A204.1 (cell line): ENCODE measurements around the gene OR5B12.
"Not testable (repeated sequence)": the region's sequence is repeated elsewhere in the genome, so short reads cannot be mapped to it uniquely, and the experiment has no call there.

ENCODE experiments used
- FAIRE-seq: peaks from 2 replicates; lab custom pipeline; 2012; peaks lifted over from hg19 to GRCh38; lab: Jason Lieb, UNC

The OR5B12 gene

DNA sequence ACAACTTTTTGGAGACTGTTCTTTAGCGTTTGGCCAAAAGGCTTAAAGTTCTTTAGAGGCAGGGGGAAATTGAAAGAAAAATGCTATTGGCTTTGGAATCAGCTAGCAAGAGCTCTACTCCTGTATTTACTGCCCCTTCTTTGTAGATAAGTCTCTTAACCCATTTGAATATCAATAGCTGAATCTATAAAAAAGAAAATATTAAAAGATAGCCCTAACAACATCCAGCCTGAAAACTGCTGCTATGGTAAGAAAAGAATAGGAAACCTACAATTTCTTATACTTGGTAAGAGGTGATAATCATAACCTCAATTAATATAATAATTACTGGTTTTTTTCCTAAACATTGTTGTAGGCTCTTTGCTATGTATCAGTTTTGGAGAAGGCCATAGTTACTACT, at the start of gene OR5B12:
Gene OR5B12 (minus strand): TSS at position 101 of the 400 bp plus-strand sequence. CDS start 2,085 bp downstream, outside the sequence.
- no peak for FAIRE-seq

- no peak for FAIRE-seq
These were observed 48.8 kb upstream of the OR5B12 start for GRCh38 chr11:58490827-58491226.

DNA sequence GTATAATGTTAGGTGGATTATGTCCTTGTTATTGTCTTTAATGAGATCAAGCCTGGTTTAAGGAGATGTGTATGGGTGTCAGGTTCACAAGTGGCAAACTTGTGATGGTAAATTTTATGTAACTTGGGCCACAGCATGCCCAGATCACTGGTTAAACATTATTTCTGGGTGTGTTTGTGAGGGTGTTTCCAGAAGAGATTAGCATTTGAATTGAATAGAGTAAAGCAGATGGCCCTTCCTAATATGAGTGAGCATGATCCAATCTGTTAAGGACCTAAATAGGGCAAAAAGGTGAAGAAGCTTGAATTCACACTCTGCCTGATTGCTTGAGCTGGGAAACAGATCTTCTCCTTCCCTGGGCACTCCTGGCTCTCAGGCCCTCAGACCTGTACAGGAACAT, 45.1 kb upstream of the OR5B12 start:
- FAIRE-seq: no peak

DNA sequence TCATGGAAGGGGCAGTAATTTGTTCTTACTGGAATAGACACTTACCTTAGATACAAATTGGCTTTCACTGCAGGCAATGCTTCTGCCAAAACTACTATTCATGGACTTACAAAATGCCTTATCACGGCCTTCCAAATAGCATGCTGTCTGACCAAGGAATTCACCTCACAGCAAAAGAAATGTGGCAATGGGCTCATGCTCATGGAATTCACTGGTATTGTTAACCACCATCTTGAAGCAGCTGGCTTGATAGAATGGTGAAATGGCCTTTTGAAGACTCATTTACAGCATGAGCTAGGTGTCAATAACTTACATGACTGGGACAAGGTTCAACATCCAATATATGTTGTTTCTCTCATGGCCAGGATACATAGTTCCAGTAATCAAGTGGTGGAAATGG, 43.9 kb upstream of the OR5B12 start:
- FAIRE-seq: no peak

GRCh38 chr11:58471892-58472291, 29.9 kb upstream of the OR5B12 start:
- no peak for FAIRE-seq

DNA sequence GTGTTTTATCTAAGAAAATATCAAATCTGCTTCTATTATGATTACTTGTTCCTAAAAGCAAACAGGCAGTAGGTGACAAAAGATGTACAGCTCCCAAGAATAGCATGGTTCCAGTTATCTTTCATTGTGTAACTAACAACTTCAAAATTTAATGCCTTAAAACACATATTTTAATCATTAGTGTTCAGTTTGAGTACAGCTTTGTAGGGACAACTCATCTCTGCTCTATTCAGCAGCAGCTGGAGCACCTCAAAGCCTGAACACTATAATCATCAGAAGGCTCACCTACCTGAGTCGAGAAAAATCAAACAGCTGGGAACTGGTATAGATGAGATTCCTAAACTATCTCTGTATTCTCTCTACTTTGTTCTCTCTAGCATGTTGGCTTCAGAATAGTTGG, 24.3 kb upstream of the OR5B12 start:
- FAIRE-seq: no peak

DNA sequence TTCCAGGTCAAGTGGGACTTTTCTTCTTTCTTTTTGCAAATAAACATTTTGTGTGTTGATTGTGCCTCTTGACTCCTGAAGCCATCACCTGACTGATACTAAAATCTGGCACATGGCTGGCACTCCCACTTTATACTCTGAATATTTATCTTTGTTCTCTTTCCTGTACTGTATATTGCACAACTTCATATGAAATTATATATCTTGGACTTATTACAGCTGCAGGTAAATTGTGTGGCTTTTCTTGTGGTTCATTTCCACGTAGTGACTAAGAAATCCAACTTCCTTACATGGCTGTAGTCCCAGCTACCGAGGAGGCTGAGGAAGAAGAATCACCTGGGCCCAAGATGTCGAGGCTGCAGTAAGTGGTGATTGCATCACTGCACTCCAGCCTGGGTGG, 23.7 kb upstream of the OR5B12 start:
- no peak for FAIRE-seq

GRCh38 chr11:58451585-58451984, 9.5 kb upstream of the OR5B12 start:
- FAIRE-seq: no peak

DNA sequence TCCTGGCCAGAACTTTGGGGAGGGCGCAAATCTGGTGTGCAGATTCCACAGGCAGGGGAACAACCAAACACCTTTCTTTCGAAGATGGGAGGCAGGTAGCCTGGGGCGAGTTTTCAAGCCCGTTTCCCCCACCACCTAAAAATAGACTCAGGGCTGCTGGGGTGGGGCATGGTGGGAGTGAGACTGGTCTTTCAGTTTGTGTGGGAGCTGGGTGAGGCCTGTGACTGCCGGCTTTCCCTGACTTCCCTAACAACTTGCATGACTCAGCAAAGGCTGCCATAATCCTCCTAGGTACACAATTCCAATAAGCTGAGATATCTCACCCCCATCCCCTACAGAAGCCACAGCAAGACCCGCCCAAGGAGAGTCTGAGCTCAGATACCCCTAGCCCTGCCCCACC, 4.3 kb upstream of the OR5B12 start:
- no peak for FAIRE-seq

- no peak for FAIRE-seq
These were observed 2.3 kb upstream of the OR5B12 start for GRCh38 chr11:58444300-58444699.

DNA sequence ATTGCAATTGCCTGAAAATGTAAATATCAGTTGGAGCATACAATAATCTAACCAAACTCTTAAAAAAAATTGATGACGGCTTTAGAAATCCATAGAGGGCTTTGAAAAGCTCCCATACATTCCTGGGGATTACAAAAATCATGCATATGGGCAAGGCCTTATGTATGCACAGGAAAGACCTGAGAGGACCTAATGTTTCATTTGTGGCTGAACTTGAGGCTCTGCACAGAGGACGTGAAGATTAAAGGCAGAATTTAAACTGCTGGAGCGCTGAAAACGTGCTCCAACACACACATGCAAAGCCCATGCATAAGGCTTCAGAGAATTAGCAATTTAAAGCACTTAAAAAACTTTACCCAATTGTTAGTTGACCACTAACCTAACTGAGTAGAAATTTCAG, 3.5 kb downstream of the OR5B12 start:
- FAIRE-seq: no peak

DNA sequence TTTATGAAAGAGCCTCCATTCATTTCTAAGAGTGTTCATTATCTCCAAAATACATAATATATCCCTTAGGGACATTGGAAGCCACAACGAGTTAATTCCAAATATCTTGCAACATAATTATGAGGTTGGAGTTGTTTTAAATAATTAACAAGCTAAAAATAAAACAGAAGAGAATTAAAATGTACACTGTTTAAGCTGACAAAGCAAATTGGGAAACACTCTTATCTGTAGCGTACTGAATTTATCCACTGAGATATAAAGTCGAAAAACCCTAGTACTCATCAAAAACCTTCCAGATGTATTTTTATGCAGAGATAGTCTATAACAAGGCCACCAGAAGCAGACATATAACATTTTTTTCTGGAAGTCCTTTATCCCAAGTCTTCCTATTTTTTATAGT, 7.8 kb downstream of the OR5B12 start:
- FAIRE-seq: no peak

DNA sequence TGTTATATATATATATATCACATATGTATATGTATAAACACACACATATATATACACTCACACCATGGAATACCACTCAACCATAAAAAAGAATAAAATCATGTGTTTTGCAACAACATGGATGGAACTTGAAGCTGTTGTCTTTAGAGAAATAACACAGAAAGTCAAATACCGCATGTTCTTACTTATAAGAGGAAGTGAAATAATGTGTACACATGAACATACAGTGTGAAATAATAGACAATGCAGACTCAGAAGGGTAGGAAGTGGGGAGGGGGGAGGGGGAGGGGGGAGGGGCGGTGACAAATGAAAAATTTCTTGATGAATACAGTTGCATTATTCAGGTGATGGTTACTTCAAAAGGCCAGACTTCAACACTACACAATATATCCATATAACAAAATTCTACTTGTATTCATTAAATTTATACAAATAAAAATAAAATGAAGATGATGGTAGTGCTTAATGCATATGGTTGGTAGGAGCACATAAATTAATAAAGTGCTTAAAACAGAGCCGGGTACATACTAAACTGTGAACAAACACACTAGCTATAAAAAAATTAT, 8.3 kb downstream of the OR5B12 start:
- FAIRE-seq: no peak

DNA sequence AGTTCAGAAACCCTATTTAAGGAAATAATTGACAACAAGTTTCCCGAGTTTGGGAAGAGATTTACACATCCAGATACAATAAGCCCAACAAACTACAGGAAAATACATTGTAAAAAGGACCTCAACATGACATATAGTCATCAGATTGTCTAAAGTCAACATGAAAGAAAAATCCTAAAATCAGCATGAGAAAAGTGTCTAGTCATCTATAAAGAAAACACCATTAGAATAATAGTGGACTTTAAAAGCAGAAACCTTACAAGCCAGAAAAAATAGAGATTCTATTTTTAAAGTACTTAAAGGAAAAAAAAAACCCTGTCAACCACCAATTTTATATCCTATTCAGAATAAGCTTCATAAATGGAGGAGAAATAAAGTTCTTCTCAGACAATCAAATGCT, 12.8 kb downstream of the OR5B12 start:
- no peak for FAIRE-seq

GRCh38 chr11:58428021-58428420, 14.0 kb downstream of the OR5B12 start, which contains the start of gene OR5B2:
Gene OR5B2 (minus strand): TSS chr11:58428121. CDS start chr11:58423261, 4,860 bp downstream.
- no peak for FAIRE-seq

GRCh38 chr11:58406774-58407173, 35.3 kb downstream of the OR5B12 start, which contains the start of gene OR5B3:
Gene OR5B3 (minus strand): TSS chr11:58406874. CDS start chr11:58403409, 3,465 bp downstream.
- no peak for FAIRE-seq

GRCh38 chr11:58399622-58400021, 42.4 kb downstream of the OR5B12 start:
- not testable (repeated sequence) for FAIRE-seq

- no peak for FAIRE-seq
These were observed 46.5 kb downstream of the OR5B12 start for GRCh38 chr11:58395581-58395980.

GRCh38 chr11:58394195-58394594, 47.8 kb downstream of the OR5B12 start:
- FAIRE-seq: no peak

DNA sequence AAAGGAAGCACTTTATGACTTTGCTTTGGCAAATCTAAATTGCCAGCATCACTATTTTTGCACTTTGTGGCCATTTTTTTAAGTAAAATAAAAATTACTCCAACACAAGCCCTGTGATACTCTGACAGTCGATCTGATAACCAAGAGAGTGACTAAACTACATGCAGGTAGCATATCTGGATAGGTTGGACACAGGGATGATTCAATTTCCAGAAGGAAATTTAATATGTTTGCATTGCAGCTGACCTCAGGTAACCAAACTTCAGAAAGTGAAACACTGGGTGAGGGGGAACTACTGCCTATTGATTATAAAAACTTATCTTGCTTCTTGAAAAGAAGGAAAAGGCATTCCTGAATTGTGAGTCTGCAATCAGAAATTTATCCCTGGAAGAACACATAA, 49.3 kb downstream of the OR5B12 start:
- FAIRE-seq: no peak

DNA sequence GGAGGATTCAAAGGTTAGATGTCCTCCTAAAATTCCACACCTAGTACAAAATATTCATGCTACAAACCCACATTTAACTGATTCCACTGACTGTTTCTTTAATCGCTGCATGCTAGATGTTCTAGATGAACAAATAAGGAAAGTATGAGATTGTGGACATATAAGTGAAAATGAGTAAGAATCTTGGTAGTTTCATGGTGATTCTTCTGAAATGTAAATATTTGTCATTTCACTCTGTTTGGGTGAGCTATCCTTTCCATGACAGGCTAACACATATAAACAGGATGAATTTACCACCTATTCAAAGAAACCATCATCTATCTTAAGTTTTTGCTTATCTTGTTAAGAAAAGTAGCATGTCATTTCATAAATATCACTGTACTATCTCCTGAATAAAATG, 50.2 kb downstream of the OR5B12 start:
- FAIRE-seq: no peak

DNA sequence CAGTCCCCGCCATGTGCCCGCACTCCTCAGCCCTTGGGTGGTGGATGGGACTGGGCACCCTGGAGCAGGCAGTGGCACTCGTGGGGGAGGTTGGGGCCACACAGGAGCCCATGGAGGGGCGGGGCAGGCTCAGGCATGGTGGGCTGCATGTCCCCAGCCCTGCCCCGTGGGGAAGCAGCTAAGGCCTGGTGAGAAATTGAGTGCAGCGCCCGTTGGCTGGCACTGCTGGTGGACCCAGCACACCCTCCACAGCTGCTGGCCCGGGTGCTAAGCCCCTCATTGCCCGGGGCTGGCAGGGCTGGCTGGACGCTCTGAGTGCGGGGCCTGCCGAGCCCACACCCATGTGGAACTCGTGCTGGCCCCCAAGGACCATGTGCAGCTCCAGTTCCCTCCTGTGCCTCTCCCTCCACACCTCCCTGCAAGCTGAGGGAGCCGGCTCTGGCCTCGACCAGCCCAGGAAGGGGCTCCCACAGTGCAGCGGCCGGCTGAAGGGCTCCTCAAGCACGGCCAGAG, 51.4 kb downstream of the OR5B12 start:
- FAIRE-seq: no peak
